T-helper 22 cell (primary cell): ENCODE results near the gene TOX2.

ENCODE experiments used
- DNase-seq: peaks from one replicate; pipeline ENCODE4 v3.0.0-alpha.2; 2020; ENCODE audit warnings: low read depth

TOX2 gene

DNA sequence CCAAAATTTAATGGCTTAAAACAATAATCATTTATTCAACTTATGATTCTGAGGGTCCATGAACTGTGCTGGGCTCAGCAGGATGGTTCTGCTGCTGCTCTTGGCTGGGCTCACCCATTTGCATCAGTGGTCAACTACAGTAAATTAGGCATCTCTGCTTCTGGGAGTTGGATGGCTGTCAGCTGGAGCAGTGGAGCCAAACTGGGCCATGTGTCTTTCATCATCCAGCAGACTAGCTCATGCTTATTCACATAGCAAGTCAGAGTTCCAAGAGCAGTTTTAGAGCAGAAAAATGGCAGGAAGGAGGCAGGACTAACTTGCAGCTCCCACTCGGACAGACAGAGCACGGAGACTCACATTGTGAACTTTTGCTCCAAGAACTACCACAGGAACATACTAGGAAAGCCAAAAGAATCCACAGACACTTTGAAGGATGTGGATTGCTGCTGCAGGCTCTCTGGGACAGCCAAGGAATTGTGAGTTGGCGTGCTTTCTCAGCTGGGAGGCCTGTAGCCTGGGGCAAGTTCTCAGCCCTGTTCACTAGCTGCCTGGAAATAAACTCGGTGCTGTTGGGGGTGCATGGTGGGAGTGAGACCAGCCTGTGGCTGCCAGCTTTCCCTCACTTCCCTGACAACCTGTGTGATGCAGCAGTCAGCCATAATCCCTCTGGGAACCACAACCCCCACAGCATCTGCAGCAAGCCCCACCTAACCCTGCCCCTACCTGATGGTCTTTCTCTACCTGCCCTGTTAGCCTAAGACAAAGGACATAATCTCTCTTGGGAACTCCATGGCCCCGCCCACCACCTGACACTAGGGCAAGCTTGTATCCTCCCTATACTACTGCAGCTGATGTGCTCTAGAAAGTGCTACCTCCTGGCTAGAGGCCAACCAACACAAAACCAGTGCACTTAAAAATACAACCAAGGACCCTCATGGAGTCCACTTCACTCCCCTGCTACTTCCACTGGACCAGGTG, 143.3 kb downstream of the TOX2 start:
- no peak for DNase-seq

DNA sequence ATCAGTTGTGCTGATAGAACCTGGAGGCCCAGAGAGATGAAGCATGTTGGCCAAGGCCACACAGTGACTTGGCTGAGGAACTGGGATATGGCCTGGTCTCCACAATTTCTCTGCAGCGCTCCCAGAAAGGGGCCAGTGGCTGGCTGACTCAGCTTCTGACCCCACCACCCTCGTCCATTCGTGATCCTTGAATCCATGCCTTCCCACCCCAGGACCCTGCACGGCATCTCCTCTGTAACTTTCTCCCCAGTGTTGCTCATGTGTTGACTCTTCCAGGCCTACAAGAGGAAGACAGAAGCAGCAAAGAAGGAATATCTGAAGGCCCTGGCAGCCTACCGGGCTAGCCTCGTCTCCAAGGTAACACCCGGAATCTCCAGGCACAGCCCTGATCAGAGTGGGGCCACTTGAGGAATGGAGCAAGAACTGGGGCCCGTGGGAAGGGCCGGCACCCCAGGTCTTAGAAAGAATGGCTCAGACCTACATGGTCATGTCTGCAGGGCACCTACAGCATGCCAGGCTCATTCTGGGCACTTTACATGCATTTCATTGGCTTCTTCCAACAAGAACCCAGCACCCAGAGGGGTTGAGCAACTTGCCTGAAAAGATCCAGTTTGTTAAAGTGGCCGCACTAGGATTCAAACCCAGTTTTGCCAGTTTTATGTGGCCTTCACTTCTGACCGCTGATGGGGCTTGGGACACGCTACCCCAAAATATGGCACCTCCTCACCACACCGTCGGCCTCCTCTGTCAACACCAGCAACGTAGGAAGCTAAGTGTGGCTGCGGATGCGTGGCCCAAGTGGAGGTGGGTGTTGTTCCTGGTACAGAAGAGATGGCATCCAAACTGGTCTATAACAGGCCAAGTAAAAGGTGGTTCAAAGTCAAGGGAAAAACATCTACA, 150.1 kb downstream of the TOX2 start:
- no peak for DNase-seq

DNA sequence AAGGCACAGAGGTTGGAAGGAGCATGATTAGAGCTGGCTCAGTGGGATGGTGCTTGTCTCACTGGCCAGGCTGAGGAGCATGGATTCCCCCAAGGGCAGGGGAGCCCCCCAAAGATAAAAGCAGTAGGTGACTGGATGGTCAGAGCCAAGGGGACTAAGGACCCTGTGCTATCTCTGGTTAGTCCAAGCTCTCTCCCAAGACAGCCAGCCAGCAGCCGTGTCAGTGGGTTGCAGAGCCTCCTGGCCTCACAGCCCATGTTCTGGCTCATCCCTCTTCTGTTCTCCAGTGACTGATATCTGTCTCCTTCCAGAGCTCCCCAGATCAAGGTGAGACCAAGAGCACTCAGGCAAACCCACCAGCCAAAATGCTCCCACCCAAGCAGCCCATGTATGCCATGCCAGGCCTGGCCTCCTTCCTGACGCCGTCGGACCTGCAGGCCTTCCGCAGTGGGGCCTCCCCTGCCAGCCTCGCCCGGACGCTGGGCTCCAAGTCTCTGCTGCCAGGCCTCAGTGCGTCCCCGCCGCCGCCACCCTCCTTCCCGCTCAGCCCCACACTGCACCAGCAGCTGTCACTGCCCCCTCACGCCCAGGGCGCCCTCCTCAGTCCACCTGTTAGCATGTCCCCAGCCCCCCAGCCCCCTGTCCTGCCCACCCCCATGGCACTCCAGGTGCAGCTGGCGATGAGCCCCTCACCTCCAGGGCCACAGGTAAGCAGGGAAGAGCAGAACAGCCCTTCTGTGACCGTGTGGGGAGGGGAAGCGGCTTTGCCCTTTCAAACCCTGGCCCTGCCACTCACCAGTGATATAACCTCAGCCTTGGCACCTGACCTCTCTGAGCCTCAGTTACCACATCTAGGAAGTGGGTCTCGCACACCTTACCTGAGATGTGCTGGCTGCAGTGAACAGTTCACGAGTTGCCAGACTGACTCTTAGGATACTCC, 151.0 kb downstream of the TOX2 start:
- no peak for DNase-seq

DNA sequence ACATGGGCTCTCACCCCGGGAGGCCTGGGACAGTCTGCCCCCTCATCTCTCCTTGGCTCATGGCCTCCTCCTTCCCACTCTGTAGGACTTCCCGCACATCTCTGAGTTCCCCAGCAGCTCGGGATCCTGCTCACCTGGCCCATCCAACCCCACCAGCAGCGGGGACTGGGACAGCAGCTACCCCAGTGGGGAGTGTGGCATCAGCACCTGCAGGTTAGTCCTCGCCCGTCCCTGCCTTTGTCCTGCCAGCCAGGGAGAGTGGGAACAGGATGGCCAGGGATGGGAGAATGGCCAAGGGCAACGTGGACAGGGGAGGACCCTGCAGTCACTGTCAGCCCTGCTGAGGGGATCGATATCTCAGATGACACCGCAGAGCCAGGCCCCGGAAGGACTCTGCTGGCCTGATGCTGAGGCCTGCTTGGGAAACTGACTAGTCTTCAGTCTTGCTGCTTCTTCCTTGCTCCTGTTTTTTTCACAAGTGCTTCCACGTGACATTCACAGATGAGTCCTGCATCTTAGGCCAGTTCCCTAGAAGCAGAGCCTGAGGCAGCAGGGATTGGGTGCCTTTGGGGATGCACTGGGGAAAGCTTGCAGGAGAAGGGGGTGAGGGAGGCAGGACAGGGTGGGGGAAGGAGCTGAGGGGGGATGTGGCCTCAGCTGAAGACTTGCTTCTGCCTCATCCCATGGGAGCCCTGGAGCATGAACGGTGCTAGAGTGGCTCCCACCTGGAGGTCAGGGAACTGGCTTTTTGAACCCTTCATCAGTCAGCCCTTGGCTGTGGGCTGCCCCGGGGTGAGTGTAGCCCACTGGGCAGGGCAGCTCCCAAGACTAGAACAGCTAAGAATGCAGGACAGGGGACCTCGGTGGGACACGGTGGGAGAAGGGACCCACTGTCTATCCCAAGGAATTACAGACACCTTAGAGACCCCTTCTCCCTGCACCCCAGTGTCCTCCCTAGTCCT, 152.3 kb downstream of the TOX2 start:
- DNase-seq = no peak

DNA sequence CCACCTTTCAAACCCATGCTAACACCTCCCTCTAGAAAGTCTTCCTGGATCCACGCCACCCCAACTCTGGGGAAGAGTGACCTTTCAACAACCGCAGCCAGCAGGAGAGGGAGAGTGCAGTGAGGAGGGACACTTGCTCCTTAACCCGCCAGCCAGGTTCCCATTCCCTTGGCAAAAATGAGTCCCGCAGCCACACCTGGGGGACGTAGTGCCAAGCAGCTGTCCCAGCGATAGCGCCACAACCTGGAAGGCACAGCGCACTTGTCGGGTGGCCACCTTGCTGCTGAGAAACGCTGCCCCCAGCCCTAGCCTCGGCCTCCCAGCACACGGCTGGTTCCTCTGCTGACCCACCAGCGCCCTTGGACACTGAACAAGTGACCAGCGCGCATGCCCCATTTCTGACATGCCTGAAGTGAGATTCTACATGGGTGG, 153.0 kb downstream of the TOX2 start:
- no peak for DNase-seq

DNA sequence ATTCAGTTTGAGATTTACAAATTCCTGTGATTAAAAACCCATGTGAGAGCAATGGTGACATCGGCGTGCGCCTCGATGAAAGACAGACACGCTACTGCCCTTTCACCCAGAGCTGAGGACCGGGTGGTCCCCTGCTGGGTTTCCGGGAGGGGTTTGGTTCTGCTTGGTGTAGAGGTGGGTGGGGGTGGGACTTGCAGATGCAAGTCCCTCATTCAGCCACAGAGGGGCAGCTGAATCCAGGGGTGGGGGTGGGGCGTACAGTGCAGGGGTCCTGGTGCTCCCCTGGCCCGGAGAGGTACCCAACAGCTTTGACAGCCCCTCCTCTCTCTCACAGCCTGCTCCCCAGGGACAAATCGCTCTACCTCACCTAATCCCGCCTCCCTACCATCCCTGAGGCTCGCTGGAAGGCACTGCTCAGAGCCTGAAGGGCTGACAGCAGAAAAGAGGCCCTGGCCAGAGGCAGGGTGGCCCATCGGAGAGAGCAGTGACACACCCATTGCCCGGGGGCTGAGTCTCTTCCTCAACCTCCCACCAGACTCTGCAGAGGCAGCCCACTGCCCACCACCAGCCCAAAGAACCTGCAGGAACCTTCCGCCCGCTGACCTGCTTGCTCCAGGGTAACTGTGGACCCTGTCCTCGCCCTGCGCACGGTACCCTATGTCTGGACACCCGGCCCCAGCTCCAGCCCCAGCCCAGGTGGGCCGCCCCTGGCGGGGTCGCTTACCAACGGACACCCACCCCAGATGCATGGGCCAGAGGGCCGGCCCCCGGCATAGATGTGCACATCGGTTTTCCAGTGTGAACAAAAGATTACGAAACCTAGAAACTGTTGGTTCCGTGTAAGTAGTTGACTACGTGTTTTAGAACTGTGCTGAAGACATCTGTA, 153.9 kb downstream of the TOX2 start:
- no peak for DNase-seq

DNA sequence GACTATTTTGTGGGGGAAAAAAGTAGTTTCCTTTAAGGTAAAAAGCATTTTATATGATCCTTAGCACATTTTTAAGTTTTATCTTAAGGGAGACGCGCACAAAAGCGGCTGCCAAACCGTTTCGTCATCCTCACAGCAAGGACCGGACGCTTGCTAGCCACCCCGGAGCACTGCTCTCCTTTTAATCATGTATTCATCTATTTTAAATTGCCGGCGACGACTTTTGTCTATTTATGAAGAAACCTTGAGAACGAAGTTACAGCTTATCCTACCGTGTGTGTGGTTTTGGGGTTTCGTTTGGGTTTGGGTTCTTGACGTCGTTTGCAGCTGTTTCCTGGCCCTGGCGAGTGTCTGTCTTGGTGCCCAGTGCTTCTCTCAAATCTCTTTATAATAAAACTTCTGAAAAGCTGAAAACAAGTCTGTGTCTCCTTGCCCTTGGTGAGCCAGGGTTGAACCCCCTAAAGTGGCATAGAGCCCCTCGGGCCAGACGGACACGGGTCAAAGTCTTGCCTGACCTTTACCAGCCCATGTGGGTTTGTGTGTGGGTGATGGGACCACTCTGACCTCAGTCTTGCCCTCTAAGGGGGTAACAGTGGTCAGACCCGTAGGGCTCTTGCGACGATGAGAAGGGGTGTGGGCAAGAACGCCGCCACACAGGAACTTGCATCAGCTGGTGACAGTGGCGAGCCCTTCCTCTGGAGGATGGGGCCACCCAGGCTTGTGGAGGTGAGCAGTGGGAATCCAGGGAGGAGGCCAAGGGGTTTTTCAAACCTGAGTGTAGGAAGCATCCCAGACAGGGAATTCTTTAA, 154.8 kb downstream of the TOX2 start:
- DNase-seq = peak; percentile 54

DNA sequence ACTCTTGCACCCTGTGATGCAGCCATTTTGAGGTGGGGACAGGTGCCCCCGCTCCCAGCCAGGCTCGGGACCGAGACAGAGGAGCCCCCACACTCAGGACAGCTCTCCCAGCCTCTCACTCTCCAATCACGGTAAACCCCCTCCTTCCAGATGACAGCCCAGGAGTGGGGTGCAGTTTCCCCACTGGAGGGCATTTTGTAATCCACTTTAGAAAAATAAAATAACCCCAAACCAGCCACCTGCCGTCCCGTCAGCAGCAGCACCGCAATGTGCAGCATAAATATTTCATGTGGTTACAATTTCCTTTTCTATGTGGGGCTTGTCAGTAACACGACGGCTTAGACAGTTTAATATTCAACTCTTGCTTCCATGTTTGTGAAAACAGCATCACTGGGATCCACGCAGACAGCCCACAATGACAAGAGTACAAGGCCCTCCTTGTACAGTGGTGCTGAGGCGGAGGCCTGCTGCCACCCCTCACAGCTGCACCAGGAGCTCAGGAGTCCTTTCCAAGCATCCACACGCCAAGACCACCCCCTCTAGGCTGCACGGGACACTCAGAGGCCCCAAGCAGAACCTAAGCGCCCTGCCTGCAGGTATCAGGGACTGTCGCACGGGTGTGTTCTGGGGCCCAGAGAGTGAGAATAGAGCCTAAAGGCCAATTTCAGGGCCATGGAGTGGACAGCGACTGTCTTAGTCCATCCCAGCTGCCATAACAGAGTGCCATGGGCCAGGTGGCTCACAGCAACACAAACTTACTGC, 155.7 kb downstream of the TOX2 start:
- DNase-seq = peak; percentile 20

DNA sequence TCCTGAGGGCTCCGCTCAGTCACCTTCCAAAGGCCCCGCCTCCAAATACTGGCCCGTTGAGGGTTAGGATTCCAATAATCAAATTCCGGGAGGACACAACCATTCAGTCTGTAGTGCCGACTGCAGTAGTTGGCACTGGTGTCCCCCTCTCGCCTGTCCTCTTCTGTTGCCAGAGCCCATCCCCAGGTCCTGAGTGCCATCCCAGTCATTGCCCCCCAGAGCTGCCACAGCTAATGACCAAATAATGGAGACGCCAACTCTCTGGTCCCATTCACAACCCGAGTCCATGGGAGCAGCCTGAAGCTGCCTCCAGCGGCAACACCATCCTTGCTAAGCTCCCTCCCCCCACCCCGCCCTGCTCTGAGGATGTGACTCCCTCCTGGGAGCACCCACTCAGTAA, 156.4 kb downstream of the TOX2 start:
- DNase-seq = no peak

DNA sequence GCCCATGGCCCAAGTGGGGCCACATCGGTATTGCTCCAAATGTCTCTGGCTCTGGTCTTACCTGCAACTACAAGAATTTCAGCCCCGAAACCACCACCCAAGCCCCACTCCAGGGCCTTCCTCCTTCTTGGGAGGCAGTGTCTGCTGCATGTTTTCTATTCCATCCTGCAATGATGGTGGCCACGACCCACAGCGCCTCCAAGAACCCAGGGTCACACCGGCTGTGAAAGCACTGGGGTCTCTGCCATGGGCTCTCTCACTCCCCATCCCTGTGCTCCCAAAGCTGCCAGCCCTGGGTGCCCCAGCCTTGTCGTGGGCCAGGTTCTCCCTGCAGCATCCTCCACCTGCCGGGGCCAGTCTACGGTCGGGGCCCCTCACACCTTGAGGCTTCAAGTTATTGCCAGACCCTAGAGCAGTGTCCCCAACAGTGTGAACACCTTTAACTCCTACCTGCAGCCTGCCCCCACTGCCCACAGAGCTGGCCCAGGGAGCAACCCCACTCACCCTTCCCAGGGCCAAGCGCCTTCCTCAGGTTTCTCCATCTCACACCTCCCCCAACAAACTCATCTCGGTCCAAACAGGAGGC, 157.0 kb downstream of the TOX2 start:
- no peak for DNase-seq

DNA sequence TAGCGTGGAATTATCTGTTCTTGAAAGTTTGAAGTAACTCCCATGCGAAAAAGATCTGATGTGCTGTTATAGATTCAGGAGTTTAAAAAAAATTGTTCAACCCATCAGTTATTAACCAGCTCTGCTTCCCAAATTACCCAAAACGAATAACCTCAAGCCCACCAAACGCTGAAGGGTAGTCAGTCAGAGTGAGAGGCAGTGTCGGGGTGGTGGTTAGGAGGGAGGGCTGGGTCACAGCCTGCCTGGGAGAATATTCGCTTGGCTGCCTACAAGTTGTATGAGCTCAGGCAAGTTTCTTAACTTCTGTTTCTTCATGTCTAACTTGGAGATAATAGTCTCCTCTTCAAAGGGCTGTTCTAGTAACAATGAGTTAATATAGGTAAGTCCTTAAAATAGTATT, 157.7 kb downstream of the TOX2 start:
- DNase-seq = no peak

DNA sequence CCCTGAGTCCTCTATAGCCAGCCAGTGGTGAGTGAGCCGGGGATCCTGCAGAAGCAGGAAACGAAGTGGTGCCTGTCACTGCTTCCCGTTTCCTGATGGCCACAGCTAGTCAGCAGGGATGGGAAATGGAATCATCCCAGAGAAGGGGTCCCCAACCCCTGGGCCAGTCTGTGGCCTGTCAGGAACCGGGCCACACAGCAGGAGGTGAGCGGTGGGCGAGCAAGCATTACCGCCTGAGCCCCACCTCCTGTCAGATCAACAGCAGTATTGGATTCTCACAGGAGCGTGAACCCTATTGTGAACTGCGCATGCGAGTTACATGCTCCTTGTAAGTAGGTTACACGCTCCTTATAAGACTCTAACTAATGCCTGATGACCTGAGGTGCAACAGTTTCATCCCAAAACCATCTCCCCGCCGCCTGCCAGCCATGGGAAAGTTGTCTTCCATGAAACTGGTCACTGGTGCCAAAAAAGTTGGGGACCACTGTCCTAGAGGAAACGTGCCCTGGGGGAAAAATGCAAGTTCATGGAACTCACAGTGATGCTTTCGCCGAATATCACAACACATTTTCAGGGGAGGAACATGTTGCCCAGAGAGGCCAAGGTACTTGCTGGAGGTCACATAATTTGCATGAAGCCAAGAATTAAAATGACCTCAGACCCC, 158.5 kb downstream of the TOX2 start:
- no peak for DNase-seq

DNA sequence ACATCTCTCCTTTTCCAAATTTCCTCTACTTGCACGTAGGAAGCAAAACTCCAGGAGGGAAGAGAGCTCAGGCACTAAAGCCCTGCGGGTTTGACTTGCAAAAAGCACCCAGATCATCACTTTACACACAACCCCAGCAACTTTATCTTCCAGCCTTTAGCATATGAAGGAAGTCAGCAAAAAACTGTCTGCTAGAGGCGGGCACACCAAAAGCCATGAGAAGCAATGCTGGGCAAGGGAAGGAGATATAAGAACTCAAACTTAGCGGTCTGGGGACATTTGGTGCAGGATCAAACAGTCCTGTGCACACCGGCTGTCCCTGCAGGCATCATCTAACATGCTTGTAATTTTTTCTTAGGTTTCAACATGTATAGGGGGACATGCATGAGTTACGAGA, 159.0 kb downstream of the TOX2 start:
- no peak for DNase-seq

DNA sequence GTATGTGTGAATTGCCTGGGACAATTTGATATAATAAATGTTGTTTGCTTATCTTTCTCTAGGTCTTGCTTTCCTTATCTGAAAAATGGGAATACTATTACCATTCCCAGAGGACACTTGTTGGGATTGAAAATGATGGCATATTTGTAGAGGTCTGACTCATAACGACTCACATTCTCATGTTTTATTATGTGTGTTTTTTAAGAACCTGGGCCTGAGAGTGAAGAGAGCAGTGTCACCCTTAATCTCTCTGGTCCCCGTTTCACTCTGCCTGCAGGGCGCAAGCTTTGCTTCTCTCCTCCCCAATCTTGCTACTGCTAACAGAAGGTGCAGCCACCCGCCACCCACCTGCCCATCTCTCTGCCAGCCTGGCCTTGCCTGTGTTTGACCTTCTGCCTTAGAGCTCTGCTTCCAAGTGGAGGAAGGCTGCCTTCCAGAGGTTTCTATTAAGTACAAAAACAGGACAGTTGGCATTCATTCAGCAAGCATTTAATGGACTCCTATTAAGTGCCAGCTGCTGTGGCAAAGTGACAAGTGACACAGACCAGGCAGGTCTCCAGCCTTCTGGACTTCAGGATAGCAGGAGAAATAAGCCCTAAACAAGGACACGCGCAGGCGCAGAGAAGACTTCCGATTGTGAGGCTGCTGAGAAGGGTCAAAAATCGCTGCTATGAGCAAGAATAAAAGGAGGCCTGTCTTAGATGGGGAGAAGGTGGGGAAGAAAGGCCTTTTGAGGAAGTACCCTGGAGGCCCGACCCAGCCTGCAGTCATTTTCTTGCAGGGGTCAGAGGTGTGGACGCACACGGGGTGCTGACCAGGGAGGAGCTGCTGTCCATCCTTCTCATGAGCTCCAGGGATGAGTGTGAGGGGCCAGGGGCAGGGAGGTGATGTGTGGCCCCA, 159.8 kb downstream of the TOX2 start:
- no peak for DNase-seq

DNA sequence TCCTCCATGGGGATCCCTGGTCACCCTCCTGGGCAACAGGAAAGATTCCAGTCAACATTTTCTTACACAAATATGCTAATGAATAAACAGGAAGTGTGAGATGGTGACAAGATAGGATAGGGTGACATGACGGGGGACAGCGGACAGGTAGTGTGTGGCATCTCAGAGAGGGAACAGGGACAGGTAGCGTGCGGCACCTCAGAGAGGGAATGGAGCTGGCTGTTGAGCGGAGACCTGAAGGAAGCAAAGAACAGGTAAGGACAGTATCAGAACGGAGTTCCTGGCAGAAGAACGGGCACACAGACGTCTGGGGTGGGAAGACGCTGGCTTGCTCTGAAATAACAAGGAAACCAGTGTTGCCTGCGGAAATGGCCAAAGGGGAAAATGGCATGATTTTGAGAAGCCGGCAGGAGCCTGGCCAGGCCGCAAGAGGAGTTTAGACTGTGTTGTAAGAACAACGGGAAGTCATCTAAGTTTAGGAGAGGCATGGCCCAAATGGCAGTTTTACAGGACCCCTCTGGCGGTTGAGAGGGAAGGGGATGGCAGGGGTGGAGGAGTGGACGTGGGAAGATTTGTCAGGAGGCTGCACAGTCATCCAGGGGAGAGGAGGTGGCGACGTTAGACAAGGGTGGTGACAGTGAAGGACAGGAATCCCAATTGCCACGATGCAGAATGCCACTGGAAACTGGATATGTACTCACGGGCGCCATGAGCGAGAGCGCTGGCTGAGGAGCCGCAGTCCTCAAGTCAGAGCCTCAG, 160.7 kb downstream of the TOX2 start:
- no peak for DNase-seq
